AG09309 (cell line): ENCODE results near the gene SPIN1.
A peak's percentile ranks its signal among the peaks of the same experiment; 100 is the strongest.
"Not testable (repeated sequence)": the region's sequence is repeated elsewhere in the genome, so short reads cannot be mapped to it uniquely, and the experiment has no call there.

Experiments
- DNase-seq: peaks from one replicate; pipeline ENCODE4 v3.0.0-alpha.2; 2010; ENCODE audit warnings: low read depth
- H3K4me3 ChIP-seq: 2 replicates; pipeline ENCODE4 v1.5.1; 2011; ENCODE audit warnings: mild to moderate bottlenecking, low read depth, low read length, moderate library complexity; ENCODE audit not compliant: control insufficient read depth
- TF ChIP-seq, protein P1 (sequence below): IDR thresholded peaks from 2 replicates; pipeline ENCODE4 v1.5.1; 2011; ENCODE audit warnings: mild to moderate bottlenecking, low read depth, low read length, inconsistent platforms; ENCODE audit not compliant: insufficient read depth, control insufficient read depth; ENCODE audit errors: missing control alignments

SPIN1 gene

DNA sequence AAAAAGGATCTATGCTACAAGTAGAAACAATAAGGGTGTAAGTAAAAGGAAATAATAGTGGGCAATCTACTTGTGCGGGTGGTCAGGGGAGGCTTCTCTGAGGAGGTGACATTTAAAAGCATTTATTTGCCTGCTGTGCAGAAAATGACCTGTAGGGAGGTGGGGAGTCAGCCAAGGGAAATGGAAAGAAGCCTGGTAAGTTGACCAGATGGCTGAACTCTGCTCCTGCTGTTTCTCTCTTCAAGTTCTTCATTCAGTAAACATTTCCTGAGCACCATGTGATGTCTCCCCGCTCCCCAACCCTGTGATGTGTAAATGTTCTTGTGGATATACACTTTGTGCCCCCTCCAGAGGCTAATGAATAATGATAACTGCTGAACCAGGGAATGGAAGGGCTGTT lies 9.9 kb upstream of the SPIN1 start:
- H3K4me3 ChIP-seq = no peak overlapping the region
- no peak for DNase-seq
- TF ChIP-seq, protein P1, sequence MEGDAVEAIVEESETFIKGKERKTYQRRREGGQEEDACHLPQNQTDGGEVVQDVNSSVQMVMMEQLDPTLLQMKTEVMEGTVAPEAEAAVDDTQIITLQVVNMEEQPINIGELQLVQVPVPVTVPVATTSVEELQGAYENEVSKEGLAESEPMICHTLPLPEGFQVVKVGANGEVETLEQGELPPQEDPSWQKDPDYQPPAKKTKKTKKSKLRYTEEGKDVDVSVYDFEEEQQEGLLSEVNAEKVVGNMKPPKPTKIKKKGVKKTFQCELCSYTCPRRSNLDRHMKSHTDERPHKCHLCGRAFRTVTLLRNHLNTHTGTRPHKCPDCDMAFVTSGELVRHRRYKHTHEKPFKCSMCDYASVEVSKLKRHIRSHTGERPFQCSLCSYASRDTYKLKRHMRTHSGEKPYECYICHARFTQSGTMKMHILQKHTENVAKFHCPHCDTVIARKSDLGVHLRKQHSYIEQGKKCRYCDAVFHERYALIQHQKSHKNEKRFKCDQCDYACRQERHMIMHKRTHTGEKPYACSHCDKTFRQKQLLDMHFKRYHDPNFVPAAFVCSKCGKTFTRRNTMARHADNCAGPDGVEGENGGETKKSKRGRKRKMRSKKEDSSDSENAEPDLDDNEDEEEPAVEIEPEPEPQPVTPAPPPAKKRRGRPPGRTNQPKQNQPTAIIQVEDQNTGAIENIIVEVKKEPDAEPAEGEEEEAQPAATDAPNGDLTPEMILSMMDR = no peak

DNA sequence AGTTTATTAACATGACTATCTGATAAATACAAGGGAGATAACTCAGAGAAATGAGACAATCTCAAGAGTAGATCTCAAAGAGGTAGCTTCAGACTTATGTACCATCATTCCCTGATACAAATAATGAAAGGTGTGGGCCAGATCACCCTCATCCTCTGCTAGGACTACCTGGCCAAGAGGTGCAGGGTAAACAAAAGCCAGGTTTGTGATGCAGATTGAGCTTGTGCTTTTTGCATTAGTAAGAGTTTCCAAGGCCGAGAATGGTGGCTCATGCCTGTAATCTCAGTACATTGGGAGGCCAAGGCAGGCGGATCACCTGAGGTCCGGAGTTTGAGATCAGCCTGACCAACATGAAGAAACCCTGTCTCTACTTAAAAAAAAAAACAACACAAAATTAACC lies 8.9 kb upstream of the SPIN1 start:
- TF ChIP-seq, protein P1 = no peak
- DNase-seq = no peak
- H3K4me3 ChIP-seq = no peak overlapping the region

DNA sequence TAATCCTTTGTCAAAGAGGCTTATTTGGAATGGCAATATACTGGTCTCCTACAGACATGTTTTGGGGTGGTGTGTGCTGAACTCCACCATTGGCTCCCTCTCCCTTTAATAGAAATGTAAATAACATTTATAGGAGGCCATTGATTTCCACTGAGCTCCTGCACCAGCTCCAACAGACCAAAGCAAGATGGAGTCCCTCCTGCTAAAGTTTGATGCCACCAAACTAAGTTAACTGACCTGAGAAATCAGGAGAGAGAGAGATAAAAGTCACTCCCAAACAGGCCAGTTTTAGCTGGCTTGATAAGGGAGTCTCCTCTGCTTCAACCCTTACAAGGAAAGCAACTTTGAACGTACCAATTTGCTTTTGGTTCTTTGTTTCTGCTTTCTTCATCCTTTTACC lies 8.1 kb upstream of the SPIN1 start:
- no peak for DNase-seq
- no peak overlapping the region for H3K4me3 ChIP-seq
- TF ChIP-seq, protein P1 = no peak

- not testable (repeated sequence) for DNase-seq, H3K4me3 ChIP-seq
These were observed 6.9 kb upstream of the SPIN1 start for GRCh38 chr9:88381322-88381721.

DNA sequence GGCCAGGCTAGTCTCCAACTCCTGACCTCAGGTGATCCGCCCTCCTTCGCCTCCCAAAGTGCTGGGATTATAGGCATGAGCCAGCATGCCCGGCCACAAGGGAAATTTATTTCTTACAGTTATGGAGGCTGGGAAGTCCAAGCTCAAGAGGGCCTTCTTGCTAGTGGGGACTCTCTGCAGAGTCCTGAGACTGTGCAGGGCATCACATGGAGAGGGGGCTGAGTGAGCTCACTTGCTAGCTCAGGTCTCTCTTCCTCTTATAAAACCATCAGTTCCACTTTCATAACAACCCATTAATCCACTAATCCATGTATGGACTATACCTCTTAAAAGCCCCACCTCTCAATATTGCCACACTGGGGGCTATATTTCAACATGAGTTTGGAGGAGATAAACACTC lies 5.1 kb upstream of the SPIN1 start:
- no peak for DNase-seq

DNA sequence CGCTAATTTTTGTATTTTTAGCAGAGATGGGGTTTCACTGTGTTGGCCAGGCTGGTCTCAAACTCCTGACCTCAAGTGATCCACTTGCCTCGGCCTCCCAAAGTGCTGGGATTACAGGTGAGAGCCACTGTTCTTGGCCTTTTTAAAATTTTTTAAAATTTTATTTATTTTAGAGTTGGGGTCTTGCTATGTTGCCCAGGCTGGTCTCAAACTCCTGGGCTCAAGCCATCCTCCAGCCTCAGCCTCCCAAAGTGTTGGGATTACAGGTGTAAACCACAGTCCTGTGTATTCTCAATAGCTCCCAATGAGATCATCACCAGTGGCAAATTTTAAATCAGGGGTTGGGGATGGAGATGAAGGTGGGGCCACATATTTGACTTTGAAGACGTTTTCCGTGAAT lies 2.1 kb upstream of the SPIN1 start:
- not testable (repeated sequence) for DNase-seq, H3K4me3 ChIP-seq

More for the DNA sequence above, 5.1 kb upstream of the SPIN1 start:
- no peak overlapping the region for H3K4me3 ChIP-seq
- TF ChIP-seq, protein P1 = no peak

- TF ChIP-seq, protein P1 = no peak
- peak overlapping the region; percentile 83 for H3K4me3 ChIP-seq
- DNase-seq = no peak
These were observed 1.1 kb upstream of the SPIN1 start for GRCh38 chr9:88387036-88387551.

DNA sequence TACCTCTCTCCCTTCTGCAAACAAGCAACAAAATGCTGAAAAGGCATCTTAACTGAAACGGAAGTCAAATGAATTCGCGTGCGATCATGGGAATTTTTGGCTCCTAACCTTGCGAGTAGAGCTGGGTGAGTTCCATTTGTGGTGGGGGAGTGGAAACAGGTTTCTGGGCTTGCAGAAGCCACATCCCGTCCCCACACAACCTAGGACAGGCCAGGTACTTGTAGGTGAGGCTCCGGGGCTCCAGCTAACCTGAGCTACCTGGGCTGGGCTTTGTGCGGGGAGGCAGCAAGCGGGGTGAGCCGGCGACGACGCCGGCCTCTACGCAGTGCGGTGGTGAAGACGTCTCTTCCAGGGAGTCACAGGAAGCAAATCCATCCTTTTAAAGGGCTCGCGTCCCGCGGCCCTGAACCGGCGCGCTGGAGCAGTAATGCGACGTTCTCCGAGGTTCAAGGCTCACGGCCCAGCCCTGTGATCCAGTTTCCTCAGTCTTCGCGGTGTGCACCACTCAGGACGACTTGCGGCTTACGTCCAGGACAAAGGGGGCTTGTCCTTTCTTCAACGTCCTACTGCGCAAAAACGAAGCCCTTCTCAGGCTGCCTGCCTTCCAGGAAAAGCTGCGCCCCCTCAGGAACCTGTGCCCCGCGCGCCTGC lies 567 bp upstream of the SPIN1 start:
- no peak for DNase-seq
- TF ChIP-seq, protein P1 = no peak
- peak overlapping the region; percentile 83 for H3K4me3 ChIP-seq
